ENCODE data around the gene ADAP2. TPM values are rescaled to one million over a fixed set of nuclear protein-coding genes. Genes with fewer than 3 reads are reported as not detected.
A peak's percentile ranks its signal among the peaks of the same experiment; 100 is the strongest.

ADAP2 gene
- total RNA-seq, 4 donors from 2014 or later, result 10.6 to 20.9 (median 12.6) TPM

DNA sequence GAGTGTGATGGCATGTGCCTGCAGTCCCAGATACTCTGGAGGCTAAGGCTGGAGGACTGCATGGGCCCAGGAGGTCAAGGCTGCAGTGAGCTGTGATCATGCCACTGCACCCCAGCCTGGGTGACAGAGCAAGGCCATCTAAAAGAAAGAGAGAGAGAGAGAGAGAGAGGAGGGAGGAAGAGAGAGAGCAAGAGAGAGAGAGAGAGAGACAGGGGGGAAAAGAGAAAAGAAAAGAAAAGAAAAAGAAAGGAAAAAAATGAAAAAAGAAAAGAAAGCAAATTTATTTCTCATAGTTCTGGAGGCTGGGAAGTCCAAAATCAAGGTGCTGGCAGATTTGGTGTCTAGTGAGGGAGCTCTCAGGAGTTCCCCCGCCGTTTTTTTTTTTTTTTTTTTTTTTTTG lies 82.4 kb downstream of the ADAP2 start:
- Histone ChIP-seq H3K27me3 (no peaks in the 10 kb centered on the region), H3K9me3 (no peaks in the 10 kb centered on the region), H3K4me1 (peaks cover 0 to 10% (median 3%) of the 10 kb centered on the region in 3 donors), H3K4me3 (no peak overlapping the region), H3K27ac (no peak overlapping the region), H3K36me3 (peaks cover 0 to 60% of the 10 kb centered on the region in 2 donors)
- 78% methylated on average over 2 of the region's 2 CpGs; no CpG with 5 or more reads in 1 of the 2 donors for WGBS, 2 donors (ENCODE audit: low coverage in 1 of 2)
- ATAC-seq, result no peak
- TF ChIP-seq POLR2AphosphoS5 (IDR thresholded peaks at IDR 0.05), result no peak
- TF ChIP-seq EP300 (IDR thresholded peaks at IDR 0.05), result no peak
- TF ChIP-seq, protein P1, sequence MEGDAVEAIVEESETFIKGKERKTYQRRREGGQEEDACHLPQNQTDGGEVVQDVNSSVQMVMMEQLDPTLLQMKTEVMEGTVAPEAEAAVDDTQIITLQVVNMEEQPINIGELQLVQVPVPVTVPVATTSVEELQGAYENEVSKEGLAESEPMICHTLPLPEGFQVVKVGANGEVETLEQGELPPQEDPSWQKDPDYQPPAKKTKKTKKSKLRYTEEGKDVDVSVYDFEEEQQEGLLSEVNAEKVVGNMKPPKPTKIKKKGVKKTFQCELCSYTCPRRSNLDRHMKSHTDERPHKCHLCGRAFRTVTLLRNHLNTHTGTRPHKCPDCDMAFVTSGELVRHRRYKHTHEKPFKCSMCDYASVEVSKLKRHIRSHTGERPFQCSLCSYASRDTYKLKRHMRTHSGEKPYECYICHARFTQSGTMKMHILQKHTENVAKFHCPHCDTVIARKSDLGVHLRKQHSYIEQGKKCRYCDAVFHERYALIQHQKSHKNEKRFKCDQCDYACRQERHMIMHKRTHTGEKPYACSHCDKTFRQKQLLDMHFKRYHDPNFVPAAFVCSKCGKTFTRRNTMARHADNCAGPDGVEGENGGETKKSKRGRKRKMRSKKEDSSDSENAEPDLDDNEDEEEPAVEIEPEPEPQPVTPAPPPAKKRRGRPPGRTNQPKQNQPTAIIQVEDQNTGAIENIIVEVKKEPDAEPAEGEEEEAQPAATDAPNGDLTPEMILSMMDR (IDR thresholded peaks at IDR 0.05), result no peak

DNA sequence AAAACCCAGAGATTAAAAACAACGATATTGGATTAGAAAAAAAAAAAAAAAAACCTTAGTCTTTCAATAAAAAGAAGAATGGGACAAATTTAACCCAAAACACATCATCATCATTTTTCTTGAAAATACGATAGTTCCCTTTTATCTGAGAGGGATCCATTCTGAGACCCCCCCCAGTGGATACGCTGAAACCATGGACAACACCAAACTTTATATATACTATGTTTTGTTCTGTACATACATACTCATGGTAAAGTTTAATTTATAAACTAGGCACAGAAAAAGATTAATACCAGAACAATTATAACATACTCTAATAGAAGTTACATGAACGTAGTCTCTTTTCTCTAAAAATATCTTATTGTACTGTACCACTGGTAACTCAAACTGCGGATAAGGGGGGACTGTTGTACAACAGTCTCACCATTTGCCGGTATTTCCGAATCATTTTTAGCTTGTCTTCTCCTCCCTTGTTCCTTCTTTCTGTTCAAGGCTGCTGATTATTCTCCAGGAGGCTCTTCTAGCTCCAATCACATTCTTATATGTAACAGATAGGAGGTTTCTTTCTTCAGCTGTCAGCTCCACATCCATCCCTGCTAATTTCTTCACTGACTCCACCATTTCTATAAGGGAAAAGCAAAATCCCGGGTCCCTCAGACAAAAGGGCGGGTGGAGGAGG lies 86.1 kb downstream of the ADAP2 start:
- WGBS, 2 donors (ENCODE audit: low coverage in 1 of 2), result 64 to 78% methylated on average over 7 of the region's 9 CpGs
- H3K27me3 ChIP-seq, result no peaks in the 10 kb centered on the region
- peaks cover 0 to 24% of the 10 kb centered on the region in 2 donors for H3K36me3 ChIP-seq
- peak overlapping the region; percentile 80 to 84 for H3K4me3 ChIP-seq
- no peak for ATAC-seq
- TF ChIP-seq EP300 (IDR thresholded peaks at IDR 0.05) (no peak), POLR2A (IDR thresholded peaks at IDR 0.05) (no peak), POLR2AphosphoS5 (IDR thresholded peaks at IDR 0.05) (no peak)
- TF ChIP-seq, protein P1 (IDR thresholded peaks at IDR 0.05), result no peak
- H3K9me3 ChIP-seq, result no peaks in the 10 kb centered on the region
- H3K4me1 ChIP-seq, result peaks cover 0 to 20% (median 3%) of the 10 kb centered on the region in 3 donors
- H3K27ac ChIP-seq, result peak overlapping the region; percentile 68 to 94 (median 92)

DNA sequence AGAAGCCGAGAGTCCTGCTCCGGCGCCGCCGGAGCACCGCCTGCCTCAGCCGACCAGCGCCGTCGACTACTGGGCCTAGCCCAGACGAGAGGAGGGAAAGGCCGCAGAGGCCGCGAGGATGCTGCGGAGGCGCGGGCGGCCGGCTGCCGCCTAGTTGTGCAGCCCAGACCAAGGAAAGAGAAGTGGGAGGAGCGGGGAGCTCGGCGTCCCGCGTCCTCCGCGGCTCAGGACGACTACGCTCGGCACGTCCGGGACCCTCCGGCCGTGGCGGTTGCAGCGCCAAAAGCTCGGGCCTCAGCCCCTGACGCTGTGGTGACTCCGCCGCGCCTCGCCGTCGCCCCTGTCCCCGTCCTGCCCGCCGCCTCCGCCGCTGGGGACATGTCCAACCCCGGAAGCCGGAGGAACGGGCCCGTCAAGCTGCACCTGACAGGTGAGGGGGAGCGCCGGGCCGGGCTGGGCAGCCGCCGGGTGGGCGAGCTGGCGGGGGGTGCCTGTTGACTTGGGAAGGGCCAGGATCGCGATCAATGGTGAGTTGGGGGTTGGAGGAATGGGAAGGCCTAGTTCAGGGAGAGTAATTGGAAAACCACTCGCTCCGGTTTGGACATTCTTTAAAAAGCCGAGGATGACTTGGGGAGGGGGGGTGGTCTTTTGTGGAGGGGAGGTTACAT lies 86.8 kb downstream of the ADAP2 start:
- peaks cover 0 to 20% (median 3%) of the 10 kb centered on the region in 3 donors for H3K4me1 ChIP-seq
- 0% methylated on average over 1 of the region's 65 CpGs; no CpG with 5 or more reads in 1 of the 2 donors for WGBS, 2 donors (ENCODE audit: low coverage in 1 of 2)
- peak; percentile 42 to 45 for TF ChIP-seq POLR2A (IDR thresholded peaks at IDR 0.05)
- TF ChIP-seq EP300 (IDR thresholded peaks at IDR 0.05), result no peak
- no peak for TF ChIP-seq POLR2AphosphoS5 (IDR thresholded peaks at IDR 0.05)
- H3K36me3 ChIP-seq, result peaks cover 0 to 17% of the 10 kb centered on the region in 2 donors
- H3K27ac ChIP-seq, result peak overlapping the region; percentile 68 to 94 (median 92)
- peak overlapping the region; percentile 80 to 84 for H3K4me3 ChIP-seq
- peak; percentile 87 for ATAC-seq
- H3K9me3 ChIP-seq, result no peaks in the 10 kb centered on the region
- H3K27me3 ChIP-seq, result no peaks in the 10 kb centered on the region

Small RNAs within 50 kb of the gene (small RNA-seq; reads per million reads assigned to genes)
- gene AC138207.3 (0 reads per million in 4 donors), gene RN7SL138P (0 reads per million in 4 donors)

Other genes starting within 250 kb of the ADAP2 start
- gene CRLF3, start 97.3 kb upstream of the ADAP2 start, total RNA-seq, result 10 to 100 TPM in 3 of 4 donors, 1 to 10 TPM in 1; 7.0 to 18.4 (median 11.4) TPM
- gene ATAD5, start 90.0 kb upstream of the ADAP2 start, total RNA-seq, result 1 to 10 TPM in 1 of 4 donors, under 1 TPM in 3; 0.47 to 1.7 (median 0.86) TPM
- 10 to 100 TPM in 1 of 4 donors, 1 to 10 TPM in 3; 4.8 to 14.9 (median 7.5) TPM for gene TEFM, start 15.7 kb upstream of the ADAP2 start, total RNA-seq
- 10 to 100 TPM; 18.2 to 22.3 (median 20.3) TPM for gene RNF135, start 49.1 kb downstream of the ADAP2 start, total RNA-seq
- gene NF1, start 173.0 kb downstream of the ADAP2 start, total RNA-seq, result 10 to 100 TPM; 41.7 to 69.9 (median 54.4) TPM